Fibroblast of pulmonary artery (primary cell): ENCODE measurements around the gene CUL9.

Experiments
- DNase-seq: peaks from one replicate; pipeline ENCODE4 v3.0.0-alpha.2; 2010; ENCODE audit warnings: low read depth
- H3K4me3 ChIP-seq: replicated peaks from 2 replicates; pipeline ENCODE4 v1.5.1; 2011; ENCODE audit warnings: low read depth, mild to moderate bottlenecking, control low read depth, low read length, moderate library complexity
- TF ChIP-seq, protein P1 (sequence below): IDR thresholded peaks from 2 replicates; pipeline ENCODE4 v1.5.1; 2011; ENCODE audit warnings: mild to moderate bottlenecking, control low read depth, low read length, inconsistent platforms; ENCODE audit errors: missing control alignments

Gene CUL9

DNA sequence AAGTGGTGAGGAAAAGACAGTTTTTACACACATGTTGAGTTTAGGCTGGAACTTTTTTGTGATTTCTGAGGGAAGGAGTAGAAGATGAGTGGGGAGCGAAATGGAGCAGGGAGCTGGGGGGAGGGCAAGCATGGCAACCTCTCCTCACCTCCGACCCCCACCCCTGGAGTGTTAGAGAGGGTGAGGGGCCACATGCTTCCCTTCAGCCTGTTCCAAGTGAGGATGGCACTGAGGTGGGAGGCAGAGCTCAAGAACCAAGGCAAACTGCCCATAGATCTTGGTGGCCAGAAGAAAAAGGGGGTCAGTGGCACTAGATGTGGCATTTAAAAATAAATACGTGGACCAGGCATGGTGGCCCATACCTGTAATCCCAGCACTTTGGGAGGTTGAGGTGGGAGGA, 66.1 kb downstream of the CUL9 start:
- TF ChIP-seq, protein P1, sequence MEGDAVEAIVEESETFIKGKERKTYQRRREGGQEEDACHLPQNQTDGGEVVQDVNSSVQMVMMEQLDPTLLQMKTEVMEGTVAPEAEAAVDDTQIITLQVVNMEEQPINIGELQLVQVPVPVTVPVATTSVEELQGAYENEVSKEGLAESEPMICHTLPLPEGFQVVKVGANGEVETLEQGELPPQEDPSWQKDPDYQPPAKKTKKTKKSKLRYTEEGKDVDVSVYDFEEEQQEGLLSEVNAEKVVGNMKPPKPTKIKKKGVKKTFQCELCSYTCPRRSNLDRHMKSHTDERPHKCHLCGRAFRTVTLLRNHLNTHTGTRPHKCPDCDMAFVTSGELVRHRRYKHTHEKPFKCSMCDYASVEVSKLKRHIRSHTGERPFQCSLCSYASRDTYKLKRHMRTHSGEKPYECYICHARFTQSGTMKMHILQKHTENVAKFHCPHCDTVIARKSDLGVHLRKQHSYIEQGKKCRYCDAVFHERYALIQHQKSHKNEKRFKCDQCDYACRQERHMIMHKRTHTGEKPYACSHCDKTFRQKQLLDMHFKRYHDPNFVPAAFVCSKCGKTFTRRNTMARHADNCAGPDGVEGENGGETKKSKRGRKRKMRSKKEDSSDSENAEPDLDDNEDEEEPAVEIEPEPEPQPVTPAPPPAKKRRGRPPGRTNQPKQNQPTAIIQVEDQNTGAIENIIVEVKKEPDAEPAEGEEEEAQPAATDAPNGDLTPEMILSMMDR, result no peak
- no peak overlapping the region for H3K4me3 ChIP-seq
- DNase-seq, result no peak

DNA sequence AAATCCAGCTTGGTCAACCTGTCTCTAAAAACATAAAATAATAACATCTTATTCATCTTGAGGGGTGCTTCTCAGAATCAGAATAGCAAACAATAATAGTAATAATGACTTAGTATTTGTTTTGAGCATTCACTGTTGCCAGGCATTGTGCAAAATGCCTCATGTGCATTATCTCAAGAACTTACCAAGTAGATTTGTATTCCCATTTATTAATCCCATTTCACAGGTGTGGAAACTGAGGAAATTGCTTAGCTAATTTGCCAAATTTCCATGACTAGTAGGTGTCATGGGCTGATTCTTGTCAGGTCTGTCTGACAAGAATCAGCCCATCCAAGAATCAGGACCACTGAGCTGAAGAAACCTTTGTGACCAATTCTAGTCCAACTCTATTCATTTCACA, 66.8 kb downstream of the CUL9 start:
- DNase-seq, result no peak
- H3K4me3 ChIP-seq, result no peak overlapping the region
- TF ChIP-seq, protein P1, result no peak

DNA sequence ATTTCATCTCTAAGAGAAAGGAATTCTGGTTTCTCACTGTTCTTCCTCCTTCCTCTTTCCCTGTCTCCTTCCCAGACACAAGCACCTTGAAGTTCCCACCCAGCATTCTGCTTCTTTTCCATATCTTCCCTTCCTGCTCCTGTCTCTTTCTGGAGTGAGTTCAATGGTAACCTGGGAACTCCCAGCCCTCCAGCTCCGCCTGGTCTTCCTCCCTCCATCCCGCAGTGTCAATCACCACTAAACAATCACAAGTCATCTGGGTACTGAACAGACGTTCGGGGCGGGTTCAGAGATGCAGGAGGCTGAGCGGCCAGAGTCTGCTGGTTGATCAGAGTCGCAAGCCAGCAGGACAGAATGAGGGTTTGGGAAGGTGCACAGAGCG, 69.0 kb downstream of the CUL9 start:
- TF ChIP-seq, protein P1, result no peak
- DNase-seq, result no peak
- H3K4me3 ChIP-seq, result no peak overlapping the region

DNA sequence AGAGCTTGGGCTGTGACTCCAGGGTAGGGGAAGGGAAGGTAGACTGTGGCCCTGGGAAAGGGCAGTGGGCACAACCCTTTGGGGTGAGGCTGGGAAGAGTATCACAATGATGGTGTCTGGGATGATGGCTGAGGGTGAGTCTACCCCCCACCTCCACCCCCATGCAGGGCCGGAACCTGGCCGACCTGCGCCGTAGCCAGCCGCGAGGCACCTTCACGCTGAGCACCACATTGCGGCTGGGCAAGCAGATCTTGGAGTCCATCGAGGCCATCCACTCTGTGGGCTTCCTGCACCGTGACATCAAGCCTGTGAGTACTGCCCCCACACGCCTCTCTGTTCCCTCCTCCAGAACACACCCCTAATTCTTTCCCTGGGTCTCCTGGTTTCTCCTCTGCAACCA, 71.4 kb downstream of the CUL9 start:
- no peak overlapping the region for H3K4me3 ChIP-seq
- no peak for DNase-seq
- TF ChIP-seq, protein P1, result no peak

DNA sequence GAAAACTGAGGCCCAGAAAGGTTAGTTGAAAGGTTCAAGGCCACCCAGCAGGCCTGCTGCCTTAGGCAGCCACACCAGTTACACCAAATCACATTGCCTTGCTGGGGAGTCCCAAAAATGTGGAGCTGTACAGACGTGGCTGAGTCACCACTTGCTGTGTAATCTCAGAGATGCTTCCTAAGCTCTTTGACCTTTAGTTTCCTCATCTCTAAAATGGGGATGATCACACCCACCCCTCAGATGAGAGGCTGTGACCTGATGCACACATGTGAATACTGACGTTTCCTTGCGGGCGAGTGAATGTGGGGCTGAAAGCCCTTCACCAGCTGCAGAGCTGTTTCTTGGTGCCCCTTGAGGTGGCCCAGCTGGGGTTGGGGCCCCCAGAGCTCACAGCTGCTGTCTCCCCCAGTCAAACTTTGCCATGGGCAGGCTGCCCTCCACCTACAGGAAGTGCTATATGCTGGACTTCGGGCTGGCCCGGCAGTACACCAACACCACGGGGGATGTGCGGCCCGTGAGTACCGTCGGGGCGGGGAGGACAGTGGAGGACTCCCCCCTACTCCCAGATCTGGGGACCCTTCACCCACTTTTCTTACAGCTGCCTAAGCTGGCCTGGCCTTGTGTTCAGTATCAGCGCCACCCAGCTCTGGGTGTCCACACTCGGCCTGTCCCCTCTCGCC, 72.3 kb downstream of the CUL9 start:
- TF ChIP-seq, protein P1, result no peak
- H3K4me3 ChIP-seq, result no peak overlapping the region

DNA sequence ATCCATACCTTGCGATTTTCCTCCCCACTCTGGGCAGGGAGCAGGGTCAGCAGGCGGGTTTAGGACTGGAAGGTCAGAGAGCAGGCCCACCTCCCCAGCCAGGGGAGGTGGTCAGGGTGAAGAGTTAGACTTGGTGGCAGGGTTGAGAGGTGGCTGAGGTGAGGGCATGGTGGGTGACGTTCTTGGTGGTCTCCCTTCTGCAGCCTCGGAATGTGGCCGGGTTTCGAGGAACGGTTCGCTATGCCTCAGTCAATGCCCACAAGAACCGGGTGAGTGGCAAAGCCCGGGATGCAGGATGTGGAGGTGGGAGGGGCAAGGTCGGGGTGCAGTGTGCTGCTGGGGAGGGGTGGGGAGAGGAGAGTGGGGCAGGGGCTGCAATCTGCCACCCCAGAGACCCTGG, 72.8 kb downstream of the CUL9 start:
- no peak overlapping the region for H3K4me3 ChIP-seq
- no peak for DNase-seq
- TF ChIP-seq, protein P1, result no peak

More for the DNA sequence above, 72.3 kb downstream of the CUL9 start:
- no peak for DNase-seq

DNA sequence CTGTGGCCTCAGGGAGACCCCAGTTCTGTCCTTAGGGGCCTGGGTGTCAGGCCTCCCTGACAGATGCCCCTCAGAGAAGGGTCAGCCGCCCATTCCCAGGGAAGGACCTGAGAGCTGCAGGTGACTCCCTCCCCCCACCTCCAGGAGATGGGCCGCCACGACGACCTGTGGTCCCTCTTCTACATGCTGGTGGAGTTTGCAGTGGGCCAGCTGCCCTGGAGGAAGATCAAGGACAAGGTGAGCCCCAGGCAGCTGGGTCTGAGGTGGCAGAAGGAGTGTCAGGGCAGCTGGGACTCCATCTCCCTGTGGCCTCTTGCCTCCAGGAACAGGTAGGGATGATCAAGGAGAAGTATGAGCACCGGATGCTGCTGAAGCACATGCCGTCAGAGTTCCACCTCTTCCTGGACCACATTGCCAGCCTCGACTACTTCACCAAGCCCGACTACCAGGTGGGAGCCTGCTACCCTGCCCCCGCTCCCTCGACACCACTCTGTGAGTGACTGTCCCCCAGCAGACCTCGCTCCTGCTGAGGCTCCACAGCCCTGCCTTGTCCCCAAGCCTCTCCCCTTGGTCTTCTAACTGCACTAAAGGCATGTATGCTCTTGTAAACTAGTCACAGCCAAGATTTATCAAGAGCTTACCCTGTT, 73.5 kb downstream of the CUL9 start:
- TF ChIP-seq, protein P1, result no peak
- DNase-seq, result no peak
- no peak overlapping the region for H3K4me3 ChIP-seq
